Fibroblast of skin of scalp (primary cell): ENCODE data around the gene HRCT1. TPM values are rescaled to one million over a fixed set of nuclear protein-coding genes. Genes with fewer than 3 reads are reported as not detected.
"Not testable (repeated sequence)": the region's sequence is repeated elsewhere in the genome, so short reads cannot be mapped to it uniquely, and the experiment has no call there.

Source experiments
- DNase-seq: peaks from one replicate; pipeline ENCODE4 v3.0.0-alpha.2; 2013
- polyA plus RNA-seq, 2 experiments: library from polyadenylated mRNA; unstranded; fragments of 120-200 nt; gene quantifications; one replicate each; pipeline ENCODE4 v1.2.1, GENCODE V29; 2013; ENCODE audit not compliant: insufficient read length in 2 of 2

The HRCT1 gene
- polyA plus RNA-seq (2013, experiment 1 of 2; ENCODE audit: insufficient read length) = 6.3 TPM
- polyA plus RNA-seq (2013, experiment 2 of 2; ENCODE audit: insufficient read length) = 4.0 TPM

DNA sequence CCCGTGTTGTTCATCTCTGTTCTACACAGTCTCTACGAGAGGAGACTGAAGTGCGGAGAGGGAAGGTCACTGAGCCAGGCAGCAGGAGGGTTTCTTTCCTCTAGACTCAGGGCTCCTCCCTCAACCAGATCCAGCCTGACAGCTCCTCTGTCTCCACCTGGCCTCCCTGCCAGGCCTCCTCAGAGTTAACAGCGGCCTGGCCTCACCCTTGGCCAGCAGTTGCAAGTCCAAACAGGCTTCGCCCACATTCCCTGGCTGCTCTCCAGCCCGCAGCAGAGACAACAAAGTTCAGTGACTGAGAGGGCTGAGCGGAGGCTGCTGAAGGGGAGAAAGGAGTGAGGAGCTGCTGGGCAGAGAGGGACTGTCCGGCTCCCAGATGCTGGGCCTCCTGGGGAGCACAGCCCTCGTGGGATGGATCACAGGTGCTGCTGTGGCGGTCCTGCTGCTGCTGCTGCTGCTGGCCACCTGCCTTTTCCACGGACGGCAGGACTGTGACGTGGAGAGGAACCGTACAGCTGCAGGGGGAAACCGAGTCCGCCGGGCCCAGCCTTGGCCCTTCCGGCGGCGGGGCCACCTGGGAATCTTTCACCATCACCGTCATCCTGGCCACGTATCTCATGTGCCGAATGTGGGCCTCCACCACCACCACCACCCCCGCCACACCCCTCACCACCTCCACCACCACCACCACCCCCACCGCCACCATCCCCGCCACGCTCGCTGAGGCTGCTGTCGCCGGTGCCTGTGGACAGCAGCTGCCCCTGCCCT lies at the start of gene HRCT1:
HRCT1 (plus strand) TSS at position 291 of the 768 bp plus-strand sequence; CDS start at position 377, 86 bp downstream.
- DNase-seq = peak; percentile 97

DNA sequence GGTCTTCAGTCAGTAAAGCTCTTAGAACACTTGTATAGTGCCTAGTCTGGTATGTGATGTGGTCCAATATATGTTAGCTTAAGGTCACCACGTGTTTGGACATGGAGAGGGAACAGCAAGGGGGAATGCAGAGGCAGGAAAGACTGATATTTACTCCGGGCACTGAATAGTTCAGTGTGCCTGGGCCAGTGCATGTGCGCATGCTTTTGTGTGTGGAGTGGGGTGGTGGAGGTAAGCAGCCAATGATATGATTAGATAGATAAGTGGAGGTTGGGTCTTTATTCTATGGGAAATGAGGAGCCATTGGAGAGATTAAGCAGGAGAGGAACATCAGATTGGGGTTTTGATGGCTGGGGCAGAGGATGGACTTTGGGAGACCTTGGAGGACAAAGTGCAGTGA lies 49.8 kb upstream of the HRCT1 start:
- DNase-seq = no peak

DNA sequence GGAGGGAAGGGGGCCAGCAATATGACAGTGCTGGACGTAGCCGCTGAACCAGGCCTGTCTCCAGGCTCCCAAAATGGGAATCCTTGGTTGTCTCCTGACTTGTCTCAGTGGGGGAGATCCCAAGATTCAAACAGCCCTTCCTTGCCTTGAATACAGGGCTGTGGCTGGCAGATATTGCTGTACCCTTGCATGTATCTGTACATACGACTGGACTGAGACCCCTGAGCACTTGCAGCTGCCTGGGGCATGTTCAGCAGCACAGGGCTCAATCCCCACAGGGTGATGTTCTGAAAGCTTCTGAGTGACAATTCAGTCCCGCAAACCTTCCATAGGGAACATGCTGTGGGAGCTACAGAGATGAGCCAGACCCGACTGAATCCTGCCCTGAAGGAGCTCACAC lies 49.1 kb upstream of the HRCT1 start:
- no peak for DNase-seq

DNA sequence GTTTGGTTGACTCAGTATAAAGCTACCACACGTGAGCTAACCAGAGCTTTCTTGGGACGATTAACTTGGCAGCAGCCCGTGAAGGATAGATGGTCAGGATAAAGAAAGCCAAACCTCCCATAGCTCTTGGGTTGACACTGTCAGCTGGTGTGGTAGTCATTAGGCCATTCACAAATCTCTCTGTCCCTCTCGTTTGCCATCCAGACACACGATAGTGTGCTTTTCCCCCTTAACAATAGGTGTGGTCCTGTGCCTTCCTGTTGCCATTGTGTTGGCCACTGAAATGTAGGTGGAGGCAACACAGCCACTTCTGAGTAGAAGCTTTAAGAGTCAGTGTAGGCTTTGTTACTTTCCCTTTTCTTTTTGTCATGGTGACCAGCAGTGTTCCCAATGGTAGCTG lies 47.5 kb upstream of the HRCT1 start:
- DNase-seq = no peak

DNA sequence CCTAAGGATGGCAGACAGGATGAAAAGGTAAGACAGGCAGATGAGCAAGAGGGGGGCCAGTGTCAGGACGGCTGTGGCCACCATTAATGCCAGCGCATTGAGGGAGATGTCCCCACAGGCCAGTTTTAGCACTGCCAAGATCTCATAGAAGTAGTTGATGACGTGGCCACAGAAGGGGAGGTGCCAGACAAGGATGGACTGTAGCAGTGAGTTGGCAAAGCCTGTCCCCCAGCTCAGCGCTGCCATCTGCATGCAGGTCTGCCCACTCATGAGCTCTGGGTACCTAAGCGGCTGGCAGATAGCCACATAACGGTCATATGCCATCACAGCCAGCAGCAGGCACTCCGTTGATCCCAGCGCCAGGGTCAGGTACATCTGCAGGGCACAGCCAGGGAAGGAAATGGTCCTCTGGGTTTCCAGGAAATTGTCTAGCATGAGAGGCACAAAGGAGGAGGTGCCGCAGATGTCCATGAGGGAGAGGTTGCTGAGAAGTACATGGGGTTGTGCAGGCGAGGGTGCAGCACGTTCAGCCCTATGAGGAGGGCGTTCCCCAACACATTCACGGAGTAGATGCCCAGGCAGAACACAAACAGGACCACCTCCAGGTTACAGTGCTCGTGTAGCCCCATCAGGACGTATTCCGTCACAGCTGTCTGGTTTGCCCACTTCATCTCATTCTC lies 46.6 kb upstream of the HRCT1 start:
- peak; percentile 37 for DNase-seq

DNA sequence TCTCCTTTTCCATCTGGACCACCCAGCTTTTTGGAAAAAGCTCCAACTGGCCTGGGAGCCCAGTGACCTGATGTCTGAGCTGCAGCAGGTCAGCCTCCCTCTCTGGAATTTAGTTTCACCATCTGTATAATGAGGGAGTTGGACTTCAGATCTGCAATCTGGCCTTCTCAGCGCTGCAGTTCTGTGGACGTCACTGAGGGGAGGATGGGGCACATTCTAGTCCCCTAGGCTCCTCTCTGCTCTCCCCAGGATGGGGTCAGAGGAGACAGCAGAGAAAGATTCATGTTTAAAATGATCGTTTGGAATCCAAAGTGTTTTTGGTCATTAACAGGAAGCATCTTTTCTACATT lies 46.0 kb upstream of the HRCT1 start:
- DNase-seq = no peak

DNA sequence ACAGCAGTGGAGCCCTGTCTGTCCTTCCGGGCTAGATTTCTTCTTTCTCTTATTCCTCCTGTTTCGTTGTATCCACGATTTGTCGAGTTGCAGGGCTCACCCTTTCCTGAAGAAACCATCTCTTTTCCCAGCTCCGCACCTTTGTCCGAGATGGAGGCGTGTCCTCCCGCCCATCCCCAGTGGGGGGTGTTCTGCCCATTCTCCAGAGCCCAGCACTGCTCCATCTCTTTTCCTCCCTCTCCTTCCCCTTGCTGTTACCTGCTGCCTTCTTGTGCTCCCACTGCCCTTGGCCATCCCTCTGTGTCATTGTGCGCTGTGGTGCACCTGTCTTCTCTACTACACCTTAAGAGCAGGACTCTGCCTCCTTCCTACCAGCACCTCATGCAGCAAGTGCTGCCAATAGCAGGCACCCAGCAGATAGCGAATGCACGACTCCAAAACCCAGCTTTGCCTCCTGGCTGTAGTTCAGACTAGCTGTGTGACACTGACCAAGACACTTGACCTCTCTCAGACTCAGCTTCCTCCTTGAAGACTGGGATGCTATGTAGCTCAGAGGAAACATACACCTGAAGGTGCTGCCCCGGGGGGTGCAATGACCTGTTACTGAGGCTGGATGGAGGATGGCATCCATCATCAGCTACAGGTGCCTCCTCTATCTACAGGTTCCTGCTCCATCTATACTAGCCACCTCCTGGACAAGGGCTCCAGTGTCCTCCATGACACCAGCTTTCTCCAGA lies 44.7 kb upstream of the HRCT1 start:
- no peak for DNase-seq

DNA sequence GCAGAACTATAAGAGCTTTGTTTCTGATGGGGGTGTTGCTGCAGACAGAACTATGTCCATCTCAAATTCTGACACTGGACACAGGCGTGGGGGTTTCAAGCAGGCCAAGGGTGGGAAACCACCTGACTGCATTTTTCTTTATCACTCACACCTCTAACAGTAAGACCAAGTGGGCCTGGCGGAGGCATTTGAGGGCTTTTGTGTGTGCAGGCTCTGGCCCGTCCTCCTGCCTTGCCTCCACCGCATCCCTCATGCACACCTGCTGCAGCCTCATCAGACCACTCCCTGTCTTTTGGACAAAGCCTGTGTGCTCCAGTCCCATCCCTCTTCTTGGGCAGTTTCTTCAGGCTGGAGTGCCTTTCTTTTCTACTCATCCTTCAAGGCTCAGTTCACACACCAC lies 43.7 kb upstream of the HRCT1 start:
- DNase-seq = no peak

DNA sequence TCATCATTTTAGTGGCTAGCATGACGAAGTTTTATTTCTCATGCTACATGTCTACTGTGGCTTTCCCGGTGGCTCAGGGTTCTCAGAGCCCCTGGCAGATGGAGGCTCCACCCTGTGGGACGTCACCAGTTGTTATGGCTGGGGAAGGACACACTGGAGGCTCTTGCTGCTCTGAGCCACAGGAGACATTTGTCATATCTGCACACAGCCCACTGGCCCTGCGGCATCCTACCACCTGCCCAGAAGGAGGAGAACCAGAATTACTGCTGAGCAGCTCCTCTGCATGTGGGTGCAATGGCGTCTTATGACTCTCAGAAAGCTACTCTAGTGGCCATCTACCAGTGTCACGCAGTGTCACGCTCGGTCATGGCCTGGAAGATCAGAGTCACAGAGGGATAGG lies 42.4 kb upstream of the HRCT1 start:
- DNase-seq = no peak

DNA sequence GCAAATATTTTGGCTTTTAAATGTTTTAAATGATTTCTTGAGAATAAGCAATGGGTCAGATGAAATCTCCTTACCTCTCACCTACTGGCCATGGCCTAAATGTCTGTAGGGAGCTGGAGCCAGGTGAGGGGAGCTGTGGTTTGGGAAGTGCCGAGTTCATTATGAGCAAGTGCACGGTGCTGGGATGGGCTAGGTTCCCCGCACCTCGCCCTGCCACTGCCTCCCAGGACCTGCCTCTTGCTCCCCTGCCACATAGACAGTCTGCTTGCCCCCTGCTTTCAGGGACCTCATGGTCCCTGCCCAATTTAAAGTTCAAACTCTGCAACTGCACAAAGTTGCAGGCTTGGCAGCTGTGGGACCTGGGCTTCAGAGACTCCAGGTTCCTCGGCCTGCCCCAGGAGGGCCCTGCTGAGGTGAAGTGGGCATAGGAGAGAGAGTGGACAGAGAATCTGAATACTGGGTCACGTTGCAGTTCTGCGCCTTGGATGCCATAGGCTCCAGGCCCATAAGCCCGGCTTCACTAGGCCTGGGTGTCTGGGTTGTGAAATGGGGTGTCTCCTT lies 41.2 kb upstream of the HRCT1 start:
- DNase-seq = no peak

DNA sequence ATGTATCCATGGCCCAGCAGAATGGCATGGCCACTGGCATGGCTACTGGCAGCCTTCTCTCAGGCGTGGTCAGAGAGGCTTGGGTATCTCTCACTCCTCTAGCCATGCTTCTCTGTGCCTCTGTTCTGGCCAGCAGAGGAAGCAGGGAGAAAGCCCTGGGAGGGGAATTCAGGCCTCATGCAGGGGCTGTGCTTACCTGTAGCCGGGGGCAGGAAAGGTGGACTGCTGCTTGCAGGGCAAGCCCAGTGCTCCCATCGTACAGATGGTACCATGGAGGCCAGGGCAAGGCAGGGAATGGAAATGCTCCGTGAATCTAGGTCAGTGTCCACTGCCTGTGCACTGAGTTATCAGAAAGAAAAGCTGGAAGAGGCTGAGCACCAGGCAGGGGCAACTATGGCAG lies 38.5 kb upstream of the HRCT1 start:
- DNase-seq = no peak

DNA sequence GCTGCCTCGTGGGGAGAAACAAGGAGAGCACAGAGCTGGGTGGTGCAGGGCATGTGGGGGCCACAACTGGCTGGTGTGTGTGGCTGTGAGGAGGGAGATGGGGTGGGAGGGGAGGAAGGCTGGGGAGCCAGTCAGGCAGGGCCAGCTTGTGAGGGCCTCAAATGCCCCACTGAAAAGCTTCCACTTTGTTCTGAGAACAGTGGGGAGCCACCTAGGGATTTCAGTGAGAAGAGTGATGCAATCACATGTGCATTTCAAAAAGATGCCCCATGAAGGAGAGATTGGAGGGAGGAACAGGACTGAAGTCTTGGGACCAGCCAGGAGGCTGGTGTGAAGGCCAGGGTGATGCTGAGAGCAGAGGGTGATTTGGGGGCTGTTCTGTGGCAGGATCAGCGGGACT lies 37.1 kb upstream of the HRCT1 start:
- DNase-seq = no peak

DNA sequence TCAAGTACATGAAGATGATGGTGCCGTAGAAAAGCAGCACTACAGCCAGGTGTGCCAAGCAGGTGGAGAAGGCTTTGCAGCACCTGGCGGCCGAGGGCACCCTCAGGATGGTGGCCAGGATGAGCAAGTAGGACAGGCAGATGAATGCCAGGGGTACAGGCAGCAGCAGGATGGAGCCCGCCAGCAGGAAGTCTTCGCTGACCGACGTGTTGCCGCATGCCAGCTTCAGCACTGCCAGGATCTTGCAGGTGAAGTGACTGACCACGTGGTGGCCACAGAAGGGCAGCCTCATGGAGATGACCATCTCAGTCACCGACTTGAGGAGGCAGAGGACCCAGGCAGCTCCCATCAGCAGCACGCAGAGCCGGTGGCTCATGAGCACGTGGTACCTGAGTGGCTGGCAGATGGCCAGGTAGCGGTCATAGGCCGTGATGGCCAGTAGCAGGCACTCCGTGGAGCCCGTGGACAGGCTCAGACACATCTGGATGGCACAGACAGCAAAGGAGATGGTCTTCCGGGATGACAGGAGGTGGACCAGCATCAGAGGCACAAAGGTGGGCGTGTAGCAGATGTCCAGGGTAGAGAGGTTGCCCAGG lies 36.3 kb upstream of the HRCT1 start:
- DNase-seq = no peak

DNA sequence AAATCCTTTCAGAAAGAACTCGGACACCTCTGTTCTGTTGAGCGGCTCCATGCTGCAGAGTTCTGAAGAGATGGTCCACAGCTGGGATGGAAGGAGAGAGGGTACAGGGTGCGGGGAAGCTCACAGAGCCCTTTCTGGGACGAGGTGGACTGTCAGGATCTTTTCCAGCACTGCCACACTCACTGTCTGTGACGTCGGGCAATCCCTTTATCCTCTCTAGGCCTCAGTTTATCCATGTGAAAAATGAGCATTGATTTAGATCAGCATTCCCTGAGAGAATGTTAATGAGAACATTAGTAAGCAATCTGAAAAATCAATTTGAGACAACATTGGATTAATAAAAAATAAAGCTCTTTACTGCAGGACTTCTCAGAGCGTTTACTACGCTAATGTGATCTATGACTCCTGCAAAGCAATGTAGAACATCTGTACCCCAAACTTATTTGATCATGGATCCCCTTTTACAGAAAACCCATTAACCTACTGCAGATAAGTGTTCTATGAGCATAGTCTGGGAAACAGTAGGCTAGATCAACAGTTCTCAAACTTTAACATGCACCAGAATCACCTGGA lies 35.6 kb upstream of the HRCT1 start, which contains the start of gene OR13J1:
OR13J1 (minus strand) TSS at position 51 of the 573 bp plus-strand sequence; CDS start at position 51, 0 bp downstream.
- no peak for DNase-seq

DNA sequence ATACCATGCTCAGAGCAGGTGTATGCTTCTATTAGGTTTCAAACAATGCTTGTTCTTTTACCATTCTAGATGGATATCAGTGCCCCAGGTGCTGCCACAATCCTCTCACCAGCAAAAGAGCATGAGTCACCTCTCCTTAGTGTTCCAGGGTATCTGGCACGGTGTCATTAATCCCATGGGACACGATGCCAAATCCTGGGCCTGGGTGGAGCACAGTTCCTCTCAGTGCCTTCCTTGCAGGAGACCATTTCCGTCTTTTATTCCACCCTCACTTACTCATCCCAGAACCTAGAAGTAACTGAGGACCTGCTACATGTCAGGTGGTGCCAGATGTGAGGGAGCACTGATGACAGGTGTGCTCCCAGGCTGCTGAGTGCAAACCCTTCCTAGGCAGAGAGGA lies 34.5 kb upstream of the HRCT1 start:
- no peak for DNase-seq

DNA sequence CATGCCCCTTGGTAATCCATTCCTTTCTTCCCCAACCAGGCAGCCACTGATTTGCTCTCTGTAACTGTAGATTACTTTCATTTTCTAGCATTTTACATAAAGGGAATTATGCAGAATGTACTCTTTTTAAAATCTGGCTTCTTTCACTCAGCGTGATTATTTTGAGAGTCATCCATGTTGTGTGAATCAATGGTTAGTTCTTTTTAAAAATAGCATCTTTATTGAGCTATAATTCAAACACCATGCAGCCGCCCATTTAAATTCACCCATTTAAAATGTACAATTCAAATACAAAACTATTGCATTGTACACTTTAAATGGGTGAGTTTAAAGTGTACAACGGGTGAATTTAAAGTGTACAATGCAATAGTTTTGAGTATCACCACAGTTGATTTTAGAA lies 33.5 kb upstream of the HRCT1 start:
- DNase-seq = no peak

DNA sequence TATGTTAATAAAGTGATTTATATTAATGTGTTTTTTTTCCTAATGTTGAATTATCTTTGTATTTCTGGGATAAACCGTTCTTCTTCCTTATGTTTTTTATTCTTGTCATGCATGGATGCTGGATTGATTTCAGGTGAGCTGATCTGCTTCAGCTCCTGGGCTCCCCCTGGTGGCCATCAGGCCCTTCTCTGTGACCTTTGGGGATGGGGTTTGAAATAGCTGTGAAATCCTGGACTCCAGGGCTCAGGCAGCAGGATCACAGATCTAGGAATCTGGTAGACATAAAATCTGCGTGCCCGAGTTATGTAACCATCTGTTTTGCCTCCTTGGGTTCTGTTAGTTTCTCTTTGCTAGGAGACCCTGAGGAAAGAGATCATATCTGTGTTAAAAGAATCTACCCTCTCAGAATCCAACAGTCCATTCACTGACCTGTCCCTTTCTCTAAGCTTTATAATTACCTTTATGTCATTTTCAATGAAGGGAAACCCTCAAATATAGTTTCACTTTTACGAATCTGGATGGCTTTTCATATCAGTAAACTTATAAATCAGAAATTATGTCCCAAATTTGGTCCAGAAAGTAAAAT lies 23.6 kb upstream of the HRCT1 start:
- DNase-seq = peak; percentile 75

DNA sequence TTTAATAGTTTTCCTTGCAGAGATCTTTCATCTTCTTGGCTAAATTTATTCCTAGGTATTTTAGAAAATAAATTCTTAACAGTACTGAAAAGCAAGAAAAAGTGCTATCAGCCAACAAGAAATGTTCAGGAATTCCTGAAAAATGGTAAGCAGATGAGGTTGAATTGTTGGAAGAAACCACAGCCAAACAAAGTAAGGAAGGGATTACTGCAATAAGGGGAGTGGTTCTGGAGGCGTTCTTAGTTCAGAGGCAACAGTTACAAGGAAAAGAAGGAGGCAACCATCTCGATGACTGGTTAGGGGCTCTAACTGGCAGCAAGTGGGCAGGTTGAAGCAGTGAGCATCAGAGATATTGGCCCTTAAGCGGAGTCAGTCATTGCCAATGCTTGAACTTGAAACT lies 23.0 kb upstream of the HRCT1 start:
- DNase-seq = no peak

DNA sequence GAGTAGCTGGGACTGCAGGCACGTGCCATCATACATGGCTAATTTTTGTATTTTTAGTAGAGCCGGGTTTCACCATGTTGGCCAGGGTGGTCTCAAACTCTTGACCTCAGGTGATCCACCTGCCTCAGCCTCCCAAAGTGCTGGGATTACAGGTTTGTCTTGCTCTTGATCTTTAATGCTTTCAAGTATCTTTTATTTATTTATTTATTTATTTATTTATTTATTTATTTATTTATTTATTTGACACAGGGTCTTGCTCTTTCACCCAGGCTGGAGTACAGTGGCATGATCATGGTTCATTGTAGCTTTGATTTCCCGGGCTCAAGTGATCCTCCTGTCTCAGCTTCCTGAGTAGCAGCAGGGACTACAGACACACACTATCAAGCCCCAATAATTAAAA lies 21.1 kb upstream of the HRCT1 start:
- DNase-seq = not testable (repeated sequence)

DNA sequence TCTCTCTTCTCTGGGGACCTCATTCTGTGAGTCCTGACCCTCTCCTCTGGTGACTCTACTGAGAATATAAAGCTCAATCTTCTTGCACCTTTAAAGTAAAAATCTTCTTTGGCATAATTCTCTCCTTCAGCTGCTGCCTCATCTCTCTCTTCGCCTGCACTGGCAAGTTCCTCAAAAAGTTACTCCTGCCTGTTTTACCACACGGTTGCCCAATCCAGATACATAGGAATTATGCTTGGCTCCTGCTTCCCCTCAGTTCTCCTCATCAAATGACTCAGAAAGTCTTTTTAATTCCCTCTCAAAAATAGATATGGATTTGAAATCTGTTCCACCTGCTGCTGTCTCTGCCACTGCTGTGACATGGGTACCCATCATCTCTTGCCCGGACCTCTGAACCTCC lies 14.4 kb upstream of the HRCT1 start:
- DNase-seq = no peak

DNA sequence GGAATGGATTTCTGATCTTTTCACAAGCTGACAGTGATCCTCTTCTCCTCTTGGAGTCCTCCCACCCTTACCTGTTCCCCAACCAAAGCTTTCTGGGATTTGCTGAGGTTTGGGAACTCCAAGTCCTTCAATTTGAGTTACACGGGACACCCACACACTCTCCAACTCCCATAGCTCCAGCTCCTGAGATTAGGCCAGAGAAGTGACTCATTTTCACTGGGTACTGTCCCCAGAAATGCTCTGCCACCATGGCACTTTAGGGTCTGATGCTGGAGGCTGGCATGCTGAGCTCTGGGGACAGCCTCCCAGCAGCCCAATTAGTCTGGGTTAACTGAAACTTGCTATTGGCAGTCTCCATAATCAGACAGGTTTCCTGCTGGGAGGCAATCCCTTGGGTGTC lies 14.0 kb upstream of the HRCT1 start:
- no peak for DNase-seq

DNA sequence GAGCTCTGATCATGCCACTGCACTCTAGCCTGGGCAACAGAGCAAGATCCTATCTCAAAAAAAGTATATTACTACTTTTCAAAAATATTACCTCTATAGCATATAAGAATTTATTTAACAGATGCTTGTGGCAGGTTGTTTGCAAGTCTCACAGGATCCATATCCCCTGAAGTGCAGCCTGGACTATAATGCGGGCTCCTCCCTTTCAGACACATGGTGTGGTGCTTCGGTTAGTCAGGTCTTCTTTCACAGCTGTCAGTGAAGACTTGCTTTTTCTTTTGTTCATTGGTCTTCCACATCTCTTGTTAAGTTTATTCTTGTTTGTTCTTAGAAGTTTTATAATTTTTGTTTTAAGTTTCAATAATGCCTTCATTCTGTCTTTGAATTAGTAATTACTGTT lies 9.4 kb upstream of the HRCT1 start:
- no peak for DNase-seq
